Ramos (cell line): ENCODE measurements around the gene ZNF43.
"Not testable (repeated sequence)": the region's sequence is repeated elsewhere in the genome, so short reads cannot be mapped to it uniquely, and the experiment has no call there.

Experiments used
- in situ Hi-C: fragments of 300-500 bp; cut with MboI; formaldehyde crosslinking; loops from one replicate; pipeline ENCODE4 v1.14.3; 2022; ENCODE audit warnings: low sequenced_read_pairs; ENCODE audit not compliant: unreplicated experiment

ZNF43 gene

GRCh38 chr19:21823224-21823623 lies 12.8 kb downstream of the ZNF43 start:
- in situ Hi-C loops = no loop called here

- in situ Hi-C loops = no loop called here
Measured at GRCh38 chr19:21812448-21812847, 23.5 kb downstream of the ZNF43 start.

GRCh38 chr19:21808400-21809000 lies 27.5 kb downstream of the ZNF43 start:
- in situ Hi-C loops = not testable (repeated sequence)

- in situ Hi-C loops = no loop called here
Measured at GRCh38 chr19:21789466-21790085, 46.4 kb downstream of the ZNF43 start.

GRCh38 chr19:21786936-21787335 lies 49.0 kb downstream of the ZNF43 start:
- in situ Hi-C loops = no loop called here

GRCh38 chr19:21775792-21776191 lies 60.2 kb downstream of the ZNF43 start:
- in situ Hi-C loops = not testable (repeated sequence)

- in situ Hi-C loops = no loop called here
Measured at GRCh38 chr19:21767065-21767800, 68.7 kb downstream of the ZNF43 start, which contains the start of gene ZNF100. TSS of gene ZNF100 (minus strand) at chr19:21767579. CDS start at chr19:21767429, 150 bp downstream.

- in situ Hi-C loops = not testable (repeated sequence)
Measured at GRCh38 chr19:21766705-21767064, 69.3 kb downstream of the ZNF43 start.

- in situ Hi-C loops = no loop called here
Measured at GRCh38 chr19:21765151-21765550, 70.8 kb downstream of the ZNF43 start.

- in situ Hi-C loops = not testable (repeated sequence)
Measured at GRCh38 chr19:21761547-21761946, 74.4 kb downstream of the ZNF43 start.

GRCh38 chr19:21758296-21758695 lies 77.7 kb downstream of the ZNF43 start:
- in situ Hi-C loops = no loop called here

GRCh38 chr19:21755555-21755954 lies 80.4 kb downstream of the ZNF43 start:
- in situ Hi-C loops = not testable (repeated sequence)
